PC-9 (cell line): ENCODE results near the gene UNC13B.

Source experiments
- EZH2 ChIP-seq: fragments of 200-600 bp; sonication (generic); IDR thresholded peaks from 2 replicates; pipeline ENCODE4 v1.8.0; 2017; ENCODE audit warnings: antibody characterized with exemption, low read depth
- TF ChIP-seq, protein P1 (sequence below): fragments of 200-600 bp; sonication (generic); conservative IDR thresholded peaks from 2 replicates; pipeline ENCODE4 v1.6.1; 2017; ENCODE audit warnings: mixed run types, antibody characterized with exemption, mild to moderate bottlenecking, moderate library complexity

DNA sequence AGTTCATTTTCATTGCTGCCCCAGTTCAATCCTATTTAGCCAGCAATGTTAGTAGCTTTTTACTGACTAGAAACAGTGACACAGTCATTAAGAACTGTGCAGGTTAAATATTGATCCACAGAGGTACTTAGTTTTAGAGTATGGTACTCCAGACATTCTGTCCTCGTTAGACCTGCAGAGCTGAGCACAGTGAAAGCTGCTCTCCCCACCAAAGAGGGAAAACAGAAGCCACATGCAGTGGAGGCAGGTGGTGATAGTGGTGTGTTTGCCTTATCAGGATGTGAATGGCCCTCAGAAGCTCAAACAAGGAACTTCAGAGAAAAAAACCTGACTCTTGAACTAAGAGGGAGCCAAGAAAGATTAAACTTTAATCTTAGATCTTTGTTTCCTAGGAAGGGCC lies 75.5 kb downstream of the UNC13B start:
- TF ChIP-seq, protein P1, sequence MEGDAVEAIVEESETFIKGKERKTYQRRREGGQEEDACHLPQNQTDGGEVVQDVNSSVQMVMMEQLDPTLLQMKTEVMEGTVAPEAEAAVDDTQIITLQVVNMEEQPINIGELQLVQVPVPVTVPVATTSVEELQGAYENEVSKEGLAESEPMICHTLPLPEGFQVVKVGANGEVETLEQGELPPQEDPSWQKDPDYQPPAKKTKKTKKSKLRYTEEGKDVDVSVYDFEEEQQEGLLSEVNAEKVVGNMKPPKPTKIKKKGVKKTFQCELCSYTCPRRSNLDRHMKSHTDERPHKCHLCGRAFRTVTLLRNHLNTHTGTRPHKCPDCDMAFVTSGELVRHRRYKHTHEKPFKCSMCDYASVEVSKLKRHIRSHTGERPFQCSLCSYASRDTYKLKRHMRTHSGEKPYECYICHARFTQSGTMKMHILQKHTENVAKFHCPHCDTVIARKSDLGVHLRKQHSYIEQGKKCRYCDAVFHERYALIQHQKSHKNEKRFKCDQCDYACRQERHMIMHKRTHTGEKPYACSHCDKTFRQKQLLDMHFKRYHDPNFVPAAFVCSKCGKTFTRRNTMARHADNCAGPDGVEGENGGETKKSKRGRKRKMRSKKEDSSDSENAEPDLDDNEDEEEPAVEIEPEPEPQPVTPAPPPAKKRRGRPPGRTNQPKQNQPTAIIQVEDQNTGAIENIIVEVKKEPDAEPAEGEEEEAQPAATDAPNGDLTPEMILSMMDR: no peak
- TF ChIP-seq EZH2: no peak
